Neural cell (in vitro differentiated cells): ENCODE results near the gene GSTM3.

Experiments
- EZH2 ChIP-seq: fragments of 200-600, 300-800 bp; shearing (Covaris generic), sonication (generic); IDR thresholded peaks from 2 replicates; pipeline ENCODE4 v1.6.1; 2014; ENCODE audit warnings: antibody characterized with exemption, low read length, borderline replicate concordance, mild to moderate bottlenecking; ENCODE audit not compliant: insufficient read depth, poor library complexity, severe bottlenecking
- MXI1 ChIP-seq: fragments of 450-650 bp; conservative IDR thresholded peaks from 2 replicates; pipeline ENCODE4 v1.6.1; 2014; ENCODE audit warnings: antibody characterized with exemption, mild to moderate bottlenecking; ENCODE audit not compliant: poor library complexity, severe bottlenecking
- TF ChIP-seq, protein P1 (sequence below): fragments of 450-650 bp; IDR thresholded peaks from 2 replicates; pipeline ENCODE4 v1.5.1; 2014; ENCODE audit warnings: antibody characterized with exemption, mild to moderate bottlenecking, moderate library complexity; ENCODE audit not compliant: poor library complexity, severe bottlenecking

DNA sequence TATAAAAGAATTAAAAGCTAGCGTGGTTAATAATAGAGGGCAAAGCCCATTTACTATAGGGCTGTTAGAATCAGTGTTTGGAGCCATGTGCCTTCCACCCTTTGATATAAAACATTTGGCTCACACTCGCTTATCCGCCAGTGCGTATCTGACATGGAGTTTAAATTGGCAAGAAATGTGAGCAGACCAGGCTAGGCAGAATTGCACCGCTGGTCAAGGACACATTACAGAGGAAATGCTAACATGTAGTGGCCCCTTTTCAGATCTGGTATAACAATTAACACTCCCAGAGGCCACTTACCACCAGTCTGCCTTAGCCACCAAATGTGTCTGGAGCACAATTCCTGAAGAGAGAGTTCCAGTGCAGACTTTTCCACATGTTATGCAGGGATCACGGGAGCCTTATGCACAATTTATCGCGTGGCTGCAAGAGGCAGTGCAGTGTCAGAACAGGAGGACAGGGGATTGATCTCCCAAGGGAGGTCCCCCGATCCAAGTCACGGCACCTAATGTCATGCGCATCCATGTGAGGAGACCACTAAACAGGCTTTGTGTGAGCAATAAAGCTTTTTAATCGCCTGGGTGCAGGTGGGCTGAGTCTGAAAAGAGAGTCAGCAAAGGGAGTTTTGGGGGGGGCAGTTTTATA lies 14.0 kb downstream of the GSTM3 start:
- TF ChIP-seq, protein P1, sequence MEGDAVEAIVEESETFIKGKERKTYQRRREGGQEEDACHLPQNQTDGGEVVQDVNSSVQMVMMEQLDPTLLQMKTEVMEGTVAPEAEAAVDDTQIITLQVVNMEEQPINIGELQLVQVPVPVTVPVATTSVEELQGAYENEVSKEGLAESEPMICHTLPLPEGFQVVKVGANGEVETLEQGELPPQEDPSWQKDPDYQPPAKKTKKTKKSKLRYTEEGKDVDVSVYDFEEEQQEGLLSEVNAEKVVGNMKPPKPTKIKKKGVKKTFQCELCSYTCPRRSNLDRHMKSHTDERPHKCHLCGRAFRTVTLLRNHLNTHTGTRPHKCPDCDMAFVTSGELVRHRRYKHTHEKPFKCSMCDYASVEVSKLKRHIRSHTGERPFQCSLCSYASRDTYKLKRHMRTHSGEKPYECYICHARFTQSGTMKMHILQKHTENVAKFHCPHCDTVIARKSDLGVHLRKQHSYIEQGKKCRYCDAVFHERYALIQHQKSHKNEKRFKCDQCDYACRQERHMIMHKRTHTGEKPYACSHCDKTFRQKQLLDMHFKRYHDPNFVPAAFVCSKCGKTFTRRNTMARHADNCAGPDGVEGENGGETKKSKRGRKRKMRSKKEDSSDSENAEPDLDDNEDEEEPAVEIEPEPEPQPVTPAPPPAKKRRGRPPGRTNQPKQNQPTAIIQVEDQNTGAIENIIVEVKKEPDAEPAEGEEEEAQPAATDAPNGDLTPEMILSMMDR = no peak
- no peak for TF ChIP-seq EZH2
- no peak for TF ChIP-seq MXI1
